GM23338 (cell line): ENCODE measurements around the gene GRIK1.

Experiments
- CREB1 ChIP-seq: fragments of 250-450 bp; sonication (Bioruptor Pico); IDR thresholded peaks from 2 replicates; pipeline ENCODE4 v1.5.0; 2020; ENCODE audit warnings: low read depth, mild to moderate bottlenecking, moderate library complexity
- EZH2 ChIP-seq: fragments of 200-600 bp; sonication (generic); IDR thresholded peaks from one replicate; pipeline ENCODE4 v1.8.0; 2017; ENCODE audit warnings: antibody characterized with exemption, mild to moderate bottlenecking, low read depth; ENCODE audit not compliant: unreplicated experiment
- JUNB ChIP-seq: IDR thresholded peaks from one replicate; pipeline ENCODE4 v1.6.1; 2016; ENCODE audit warnings: antibody characterized with exemption; ENCODE audit not compliant: unreplicated experiment
- POLR2AphosphoS5 ChIP-seq: IDR thresholded peaks from 2 replicates; pipeline ENCODE4 v1.6.1; 2016; ENCODE audit warnings: antibody characterized with exemption, low read depth
- ZNF114 ChIP-seq: fragments of 250-450 bp; sonication (Bioruptor Pico); IDR thresholded peaks from 2 replicates; pipeline ENCODE4 v1.5.0; 2020; ENCODE audit warnings: mild to moderate bottlenecking, moderate library complexity
- TF ChIP-seq, protein P1 (sequence below), 2 experiments: fragments of 200-600 bp in 1 of 2; sonication (generic) in 1 of 2; conservative IDR thresholded peaks; 2 replicates each; pipeline versions ENCODE4 v1.5.1 to v1.6.1; 2016 to 2017; ENCODE audit warnings: antibody characterized with exemption in 2 of 2, low read depth in 2 of 2, mild to moderate bottlenecking in 2 of 2, moderate library complexity in 1 of 2
- TF ChIP-seq, protein P2 (sequence below): IDR thresholded peaks from one replicate; pipeline ENCODE4 v1.6.1; 2018; ENCODE audit warnings: antibody characterized with exemption; ENCODE audit not compliant: unreplicated experiment

- TF ChIP-seq, protein P1, sequence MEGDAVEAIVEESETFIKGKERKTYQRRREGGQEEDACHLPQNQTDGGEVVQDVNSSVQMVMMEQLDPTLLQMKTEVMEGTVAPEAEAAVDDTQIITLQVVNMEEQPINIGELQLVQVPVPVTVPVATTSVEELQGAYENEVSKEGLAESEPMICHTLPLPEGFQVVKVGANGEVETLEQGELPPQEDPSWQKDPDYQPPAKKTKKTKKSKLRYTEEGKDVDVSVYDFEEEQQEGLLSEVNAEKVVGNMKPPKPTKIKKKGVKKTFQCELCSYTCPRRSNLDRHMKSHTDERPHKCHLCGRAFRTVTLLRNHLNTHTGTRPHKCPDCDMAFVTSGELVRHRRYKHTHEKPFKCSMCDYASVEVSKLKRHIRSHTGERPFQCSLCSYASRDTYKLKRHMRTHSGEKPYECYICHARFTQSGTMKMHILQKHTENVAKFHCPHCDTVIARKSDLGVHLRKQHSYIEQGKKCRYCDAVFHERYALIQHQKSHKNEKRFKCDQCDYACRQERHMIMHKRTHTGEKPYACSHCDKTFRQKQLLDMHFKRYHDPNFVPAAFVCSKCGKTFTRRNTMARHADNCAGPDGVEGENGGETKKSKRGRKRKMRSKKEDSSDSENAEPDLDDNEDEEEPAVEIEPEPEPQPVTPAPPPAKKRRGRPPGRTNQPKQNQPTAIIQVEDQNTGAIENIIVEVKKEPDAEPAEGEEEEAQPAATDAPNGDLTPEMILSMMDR (conservative IDR thresholded peaks at IDR 0.05; ENCODE audit: low read depth in 2 of 2): no peak
- no peak for TF ChIP-seq POLR2AphosphoS5
- TF ChIP-seq JUNB: no peak
- TF ChIP-seq, protein P2, sequence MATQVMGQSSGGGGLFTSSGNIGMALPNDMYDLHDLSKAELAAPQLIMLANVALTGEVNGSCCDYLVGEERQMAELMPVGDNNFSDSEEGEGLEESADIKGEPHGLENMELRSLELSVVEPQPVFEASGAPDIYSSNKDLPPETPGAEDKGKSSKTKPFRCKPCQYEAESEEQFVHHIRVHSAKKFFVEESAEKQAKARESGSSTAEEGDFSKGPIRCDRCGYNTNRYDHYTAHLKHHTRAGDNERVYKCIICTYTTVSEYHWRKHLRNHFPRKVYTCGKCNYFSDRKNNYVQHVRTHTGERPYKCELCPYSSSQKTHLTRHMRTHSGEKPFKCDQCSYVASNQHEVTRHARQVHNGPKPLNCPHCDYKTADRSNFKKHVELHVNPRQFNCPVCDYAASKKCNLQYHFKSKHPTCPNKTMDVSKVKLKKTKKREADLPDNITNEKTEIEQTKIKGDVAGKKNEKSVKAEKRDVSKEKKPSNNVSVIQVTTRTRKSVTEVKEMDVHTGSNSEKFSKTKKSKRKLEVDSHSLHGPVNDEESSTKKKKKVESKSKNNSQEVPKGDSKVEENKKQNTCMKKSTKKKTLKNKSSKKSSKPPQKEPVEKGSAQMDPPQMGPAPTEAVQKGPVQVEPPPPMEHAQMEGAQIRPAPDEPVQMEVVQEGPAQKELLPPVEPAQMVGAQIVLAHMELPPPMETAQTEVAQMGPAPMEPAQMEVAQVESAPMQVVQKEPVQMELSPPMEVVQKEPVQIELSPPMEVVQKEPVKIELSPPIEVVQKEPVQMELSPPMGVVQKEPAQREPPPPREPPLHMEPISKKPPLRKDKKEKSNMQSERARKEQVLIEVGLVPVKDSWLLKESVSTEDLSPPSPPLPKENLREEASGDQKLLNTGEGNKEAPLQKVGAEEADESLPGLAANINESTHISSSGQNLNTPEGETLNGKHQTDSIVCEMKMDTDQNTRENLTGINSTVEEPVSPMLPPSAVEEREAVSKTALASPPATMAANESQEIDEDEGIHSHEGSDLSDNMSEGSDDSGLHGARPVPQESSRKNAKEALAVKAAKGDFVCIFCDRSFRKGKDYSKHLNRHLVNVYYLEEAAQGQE: no peak
- no peak for TF ChIP-seq CREB1
- TF ChIP-seq EZH2: no peak
- no peak for TF ChIP-seq ZNF114 (CRISPR knock-in tag)
Observed at GRCh38 chr21:29843804-29844203, 96.0 kb downstream of the GRIK1 start.
